ENCODE results near the gene MPZL1.

DNA sequence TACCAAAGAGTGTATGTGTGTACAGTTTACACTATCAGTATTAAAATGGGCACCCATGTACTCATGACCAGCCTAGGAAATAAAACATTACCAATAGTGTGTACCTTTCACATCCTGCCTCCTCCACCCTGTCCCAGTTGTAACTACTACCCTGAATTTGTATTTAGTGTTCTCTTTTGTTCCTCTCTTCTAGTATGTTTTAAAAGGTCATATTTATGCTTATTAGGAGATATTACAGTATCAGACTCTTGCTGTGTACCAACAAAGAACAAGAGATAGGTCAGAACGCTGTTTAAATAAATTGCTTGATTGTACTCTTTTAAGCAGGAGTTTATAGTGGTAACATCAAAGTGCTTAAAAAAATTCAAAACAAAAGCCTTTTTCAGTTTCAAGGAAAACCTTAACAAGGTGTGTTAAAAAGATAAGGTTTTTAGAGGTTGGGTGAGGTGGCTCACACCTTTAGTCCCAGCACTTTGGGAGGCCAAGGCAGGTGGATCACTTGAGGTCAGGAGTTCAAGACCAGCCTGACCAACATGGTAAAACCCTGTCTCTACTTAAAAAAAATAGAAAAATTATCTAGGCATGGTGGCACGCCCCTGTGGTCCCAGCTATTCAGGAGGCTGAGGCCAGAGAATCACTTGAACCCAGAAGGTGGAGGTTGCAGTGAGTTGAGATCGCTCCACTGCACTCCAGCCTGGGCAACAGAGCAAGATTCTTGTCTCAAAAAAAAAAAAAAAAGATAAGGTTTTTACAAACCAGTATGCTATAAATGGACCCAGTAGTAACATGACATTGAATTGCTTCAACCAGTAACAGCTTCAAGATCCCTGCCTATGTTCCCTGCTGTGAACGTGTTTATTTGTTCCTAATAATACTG is 35.9 kb downstream of the MPZL1 start:
- TF ChIP-seq, protein P1, sequence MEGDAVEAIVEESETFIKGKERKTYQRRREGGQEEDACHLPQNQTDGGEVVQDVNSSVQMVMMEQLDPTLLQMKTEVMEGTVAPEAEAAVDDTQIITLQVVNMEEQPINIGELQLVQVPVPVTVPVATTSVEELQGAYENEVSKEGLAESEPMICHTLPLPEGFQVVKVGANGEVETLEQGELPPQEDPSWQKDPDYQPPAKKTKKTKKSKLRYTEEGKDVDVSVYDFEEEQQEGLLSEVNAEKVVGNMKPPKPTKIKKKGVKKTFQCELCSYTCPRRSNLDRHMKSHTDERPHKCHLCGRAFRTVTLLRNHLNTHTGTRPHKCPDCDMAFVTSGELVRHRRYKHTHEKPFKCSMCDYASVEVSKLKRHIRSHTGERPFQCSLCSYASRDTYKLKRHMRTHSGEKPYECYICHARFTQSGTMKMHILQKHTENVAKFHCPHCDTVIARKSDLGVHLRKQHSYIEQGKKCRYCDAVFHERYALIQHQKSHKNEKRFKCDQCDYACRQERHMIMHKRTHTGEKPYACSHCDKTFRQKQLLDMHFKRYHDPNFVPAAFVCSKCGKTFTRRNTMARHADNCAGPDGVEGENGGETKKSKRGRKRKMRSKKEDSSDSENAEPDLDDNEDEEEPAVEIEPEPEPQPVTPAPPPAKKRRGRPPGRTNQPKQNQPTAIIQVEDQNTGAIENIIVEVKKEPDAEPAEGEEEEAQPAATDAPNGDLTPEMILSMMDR (IDR thresholded peaks at IDR 0.05): no peak
- no peak for TF ChIP-seq EP300 (IDR thresholded peaks at IDR 0.05; ENCODE audit: low read depth)
